Ecto neural progenitor cell (in vitro differentiated cells): ENCODE data around the gene PCDHB11.
"Not testable (repeated sequence)": the region's sequence is repeated elsewhere in the genome, so short reads cannot be mapped to it uniquely, and the experiment has no call there.

ENCODE experiments used
- DNase-seq: peaks from one replicate; pipeline ENCODE4 v3.0.0-alpha.2; 2018; ENCODE audit warnings: low spot score

Gene PCDHB11

GRCh38 chr5:141186897-141187512 is 12.4 kb upstream of the PCDHB11 start, which contains the start of gene PCDHB9:
PCDHB9 (plus strand) TSS chr5:141187161; CDS start chr5:141187319, 158 bp downstream.
- no peak for DNase-seq

- DNase-seq = not testable (repeated sequence)
Observed at GRCh38 chr5:141188682-141189081, 10.7 kb upstream of the PCDHB11 start.

GRCh38 chr5:141189131-141189530 is 10.3 kb upstream of the PCDHB11 start:
- DNase-seq = not testable (repeated sequence)

DNA sequence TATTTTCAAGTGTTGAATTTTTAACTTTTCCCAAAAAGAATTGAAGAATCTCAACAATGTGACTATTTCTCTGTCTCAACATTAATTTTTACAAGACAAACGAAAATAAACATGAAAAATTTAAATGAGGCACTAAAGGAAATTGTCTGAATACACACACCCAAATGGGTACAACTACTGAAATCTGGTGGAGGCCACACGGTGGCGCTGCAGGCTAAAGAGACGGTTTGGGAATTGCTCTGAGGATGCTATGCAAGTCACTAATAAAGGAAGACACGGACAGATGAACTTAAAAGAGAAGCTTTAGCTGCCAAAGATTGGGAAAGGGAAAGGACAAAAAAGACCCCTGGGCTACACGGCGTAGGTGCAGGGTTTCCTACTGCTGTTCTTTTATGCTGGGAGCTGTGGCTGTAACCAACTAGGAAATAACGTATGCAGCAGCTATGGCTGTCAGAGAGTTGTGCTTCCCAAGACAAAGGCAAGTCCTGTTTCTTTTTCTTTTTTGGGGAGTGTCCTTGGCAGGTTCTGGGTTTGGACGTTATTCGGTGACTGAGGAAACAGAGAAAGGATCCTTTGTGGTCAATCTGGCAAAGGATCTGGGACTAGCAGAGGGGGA is 7.2 kb upstream of the PCDHB11 start, which contains the start of gene PCDHB10:
PCDHB10 (plus strand) TSS at position 244 of the 616 bp plus-strand sequence; CDS start at position 444, 200 bp downstream.
- DNase-seq = peak; percentile 66

- not testable (repeated sequence) for DNase-seq
Observed at GRCh38 chr5:141194332-141194731, 5.1 kb upstream of the PCDHB11 start.

DNA sequence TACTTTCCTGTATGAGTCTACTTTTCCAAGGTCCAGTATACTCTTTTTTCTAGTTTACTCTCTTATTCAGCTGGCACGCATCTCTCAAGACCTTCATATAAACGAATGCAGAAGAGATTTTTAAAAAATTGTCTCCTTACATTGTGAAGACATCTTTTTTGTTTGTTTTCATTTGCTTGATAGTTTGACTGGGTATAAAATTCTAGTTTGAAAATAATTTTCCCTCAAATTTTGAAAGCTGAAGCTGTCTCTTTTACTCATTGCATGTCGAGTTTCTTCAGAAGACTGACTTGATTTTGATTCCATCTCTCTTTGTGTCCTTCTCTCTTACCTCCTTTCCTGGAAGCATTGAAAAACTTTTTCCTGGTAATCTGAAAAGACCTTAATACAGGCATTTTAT is 3.1 kb upstream of the PCDHB11 start:
- no peak for DNase-seq

- not testable (repeated sequence) for DNase-seq
Observed at GRCh38 chr5:141201126-141201525, 1.7 kb downstream of the PCDHB11 start.

DNA sequence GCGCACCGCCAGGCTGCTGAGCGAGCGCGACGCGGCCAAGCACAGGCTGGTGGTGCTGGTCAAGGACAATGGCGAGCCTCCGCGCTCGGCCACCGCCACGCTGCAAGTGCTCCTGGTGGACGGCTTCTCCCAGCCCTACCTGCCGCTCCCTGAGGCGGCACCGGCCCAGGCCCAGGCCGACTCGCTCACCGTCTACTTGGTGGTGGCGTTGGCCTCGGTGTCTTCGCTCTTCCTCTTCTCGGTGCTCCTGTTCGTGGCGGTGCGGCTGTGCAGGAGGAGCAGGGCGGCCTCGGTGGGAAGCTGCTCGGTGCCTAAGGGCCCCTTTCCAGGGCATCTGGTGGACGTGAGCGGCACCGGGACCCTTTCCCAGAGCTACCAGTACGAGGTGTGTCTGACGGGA is 2.2 kb downstream of the PCDHB11 start:
- not testable (repeated sequence) for DNase-seq

- no peak for DNase-seq
Observed at GRCh38 chr5:141208478-141208877, 9.1 kb downstream of the PCDHB11 start, which contains the start of gene PCDHB12. PCDHB12 (plus strand) TSS chr5:141208719; CDS start chr5:141208908, 189 bp downstream.

GRCh38 chr5:141210281-141210680 is 10.9 kb downstream of the PCDHB11 start:
- not testable (repeated sequence) for DNase-seq

DNA sequence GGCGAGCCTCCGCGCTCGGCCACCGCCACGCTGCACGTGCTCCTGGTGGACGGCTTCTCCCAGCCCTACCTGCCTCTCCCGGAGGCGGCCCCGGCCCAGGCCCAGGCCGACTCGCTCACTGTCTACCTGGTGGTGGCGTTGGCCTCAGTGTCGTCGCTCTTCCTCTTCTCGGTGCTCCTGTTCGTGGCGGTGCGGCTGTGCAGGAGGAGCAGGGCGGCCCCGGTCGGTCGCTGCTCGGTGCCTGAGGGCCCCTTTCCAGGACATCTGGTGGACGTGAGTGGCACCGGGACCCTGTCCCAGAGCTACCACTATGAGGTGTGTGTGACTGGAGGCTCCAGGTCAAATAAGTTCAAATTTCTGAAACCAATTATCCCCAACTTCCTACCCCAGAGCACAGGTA is 11.4 kb downstream of the PCDHB11 start:
- DNase-seq = not testable (repeated sequence)

DNA sequence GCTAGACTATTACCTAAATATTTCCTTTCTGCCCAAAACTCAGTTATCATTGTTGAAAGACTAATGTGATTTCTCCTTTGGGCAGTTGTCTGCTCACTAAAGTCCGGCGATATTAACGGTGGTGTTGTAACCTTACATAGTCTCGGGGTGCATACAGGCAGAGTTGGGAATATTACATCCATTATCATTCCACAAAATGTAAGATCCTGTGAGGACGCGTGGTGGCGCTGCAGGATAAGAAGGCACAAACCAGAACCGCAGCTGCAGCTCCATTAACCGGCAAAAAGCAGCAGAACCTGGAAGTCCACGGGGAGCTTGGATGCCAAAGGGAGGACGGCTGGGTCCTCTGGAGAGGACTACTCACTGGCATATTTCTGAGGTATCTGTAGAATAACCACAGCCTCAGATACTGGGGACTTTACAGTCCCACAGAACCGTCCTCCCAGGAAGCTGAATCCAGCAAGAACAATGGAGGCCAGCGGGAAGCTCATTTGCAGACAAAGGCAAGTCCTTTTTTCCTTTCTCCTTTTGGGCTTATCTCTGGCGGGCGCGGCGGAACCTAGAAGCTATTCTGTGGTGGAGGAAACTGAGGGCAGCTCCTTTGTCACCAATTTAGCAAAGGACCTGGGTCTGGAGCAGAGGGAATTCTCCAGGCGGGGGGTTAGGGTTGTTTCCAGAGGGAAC is 14.4 kb downstream of the PCDHB11 start, which contains the start of gene PCDHB13:
PCDHB13 (plus strand) TSS at position 264 of the 684 bp plus-strand sequence; CDS start at position 469, 205 bp downstream.
- not testable (repeated sequence) for DNase-seq

DNA sequence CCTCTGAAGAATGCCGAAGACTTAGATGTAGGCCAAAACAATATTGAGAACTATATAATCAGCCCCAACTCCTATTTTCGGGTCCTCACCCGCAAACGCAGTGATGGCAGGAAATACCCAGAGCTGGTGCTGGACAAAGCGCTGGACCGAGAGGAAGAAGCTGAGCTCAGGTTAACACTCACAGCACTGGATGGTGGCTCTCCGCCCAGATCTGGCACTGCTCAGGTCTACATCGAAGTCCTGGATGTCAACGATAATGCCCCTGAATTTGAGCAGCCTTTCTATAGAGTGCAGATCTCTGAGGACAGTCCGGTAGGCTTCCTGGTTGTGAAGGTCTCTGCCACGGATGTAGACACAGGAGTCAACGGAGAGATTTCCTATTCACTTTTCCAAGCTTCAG is 15.2 kb downstream of the PCDHB11 start:
- not testable (repeated sequence) for DNase-seq

GRCh38 chr5:141215504-141215903 is 16.1 kb downstream of the PCDHB11 start:
- not testable (repeated sequence) for DNase-seq

GRCh38 chr5:141216035-141216434 is 16.6 kb downstream of the PCDHB11 start:
- not testable (repeated sequence) for DNase-seq

DNA sequence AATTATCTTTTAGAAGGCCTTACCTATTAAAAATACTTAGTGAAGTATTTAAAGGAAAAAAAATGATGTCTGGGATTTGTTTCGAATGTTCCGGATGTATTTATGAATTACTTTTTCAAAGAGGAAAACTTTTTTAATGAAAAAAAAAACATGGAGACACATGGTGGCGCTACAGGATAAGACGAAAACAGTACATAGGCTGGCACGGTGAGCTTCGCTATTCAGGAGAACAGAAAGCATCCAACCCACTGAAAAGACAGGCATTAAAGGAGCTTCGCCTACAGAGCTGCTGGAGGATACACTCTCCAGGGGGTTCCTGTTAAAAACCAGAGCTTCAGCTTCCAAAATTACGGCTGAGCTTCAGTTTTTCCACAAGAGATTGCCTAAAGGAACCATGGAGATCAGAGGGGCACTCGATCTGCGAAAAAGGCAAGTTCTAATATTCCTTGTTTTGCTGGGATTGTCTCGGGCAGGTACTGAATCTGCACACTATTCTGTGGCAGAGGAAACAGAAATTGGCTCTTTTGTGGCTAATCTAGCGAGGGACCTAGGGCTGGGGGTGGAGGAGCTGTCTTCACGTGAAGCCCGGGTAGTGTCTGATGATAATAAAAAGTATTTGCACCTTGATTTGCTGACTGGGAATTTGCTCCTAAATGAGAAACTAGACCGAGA is 23.8 kb downstream of the PCDHB11 start, which contains the start of gene PCDHB14:
PCDHB14 (plus strand) TSS at position 232 of the 672 bp plus-strand sequence; CDS start at position 395, 163 bp downstream.
- DNase-seq = no peak

- not testable (repeated sequence) for DNase-seq
Observed at GRCh38 chr5:141224844-141225243, 25.4 kb downstream of the PCDHB11 start.

GRCh38 chr5:141225421-141225820 is 26.0 kb downstream of the PCDHB11 start:
- not testable (repeated sequence) for DNase-seq

- DNase-seq = no peak
Observed at GRCh38 chr5:141234109-141234667, 34.8 kb downstream of the PCDHB11 start.

- DNase-seq = not testable (repeated sequence)
Observed at GRCh38 chr5:141235922-141236321, 36.5 kb downstream of the PCDHB11 start.

- no peak for DNase-seq
Observed at GRCh38 chr5:141236516-141237313, 37.3 kb downstream of the PCDHB11 start.
